Memory B cell (primary cell): ENCODE measurements around the gene AQP3.

ENCODE experiments used
- ATAC-seq: fragments of 150-1000 bp; cut with Tn5 transposase; 2 replicates; pipeline ENCODE4 v1.10.0; 2021; ENCODE audit warnings: low read depth, mild to moderate bottlenecking, moderate library complexity
- DNase-seq, 2 donors: peaks; one replicate each; pipeline ENCODE4 v3.0.0; 2022; ENCODE audit warnings: low spot score in 2 of 2
- H3K27ac Mint-ChIP-seq: one replicate; pipeline ENCODE4 v1.8.0; 2022; ENCODE audit warnings: mild to moderate bottlenecking, moderate library complexity, mixed read lengths
- H3K27me3 Mint-ChIP-seq: one replicate; pipeline ENCODE4 v1.8.0; 2022; ENCODE audit warnings: mixed read lengths
- H3K36me3 Mint-ChIP-seq: one replicate; pipeline ENCODE4 v1.8.0; 2022; ENCODE audit warnings: mild to moderate bottlenecking, mixed read lengths
- H3K4me1 Mint-ChIP-seq: one replicate; pipeline ENCODE4 v1.8.0; 2022; ENCODE audit warnings: mixed read lengths
- H3K4me3 Mint-ChIP-seq: one replicate; pipeline ENCODE4 v1.8.0; 2022; ENCODE audit warnings: mild to moderate bottlenecking, moderate library complexity, mixed read lengths
- H3K9me3 Mint-ChIP-seq: one replicate; pipeline ENCODE4 v1.8.0; 2022; ENCODE audit warnings: mixed read lengths

AQP3 gene

DNA sequence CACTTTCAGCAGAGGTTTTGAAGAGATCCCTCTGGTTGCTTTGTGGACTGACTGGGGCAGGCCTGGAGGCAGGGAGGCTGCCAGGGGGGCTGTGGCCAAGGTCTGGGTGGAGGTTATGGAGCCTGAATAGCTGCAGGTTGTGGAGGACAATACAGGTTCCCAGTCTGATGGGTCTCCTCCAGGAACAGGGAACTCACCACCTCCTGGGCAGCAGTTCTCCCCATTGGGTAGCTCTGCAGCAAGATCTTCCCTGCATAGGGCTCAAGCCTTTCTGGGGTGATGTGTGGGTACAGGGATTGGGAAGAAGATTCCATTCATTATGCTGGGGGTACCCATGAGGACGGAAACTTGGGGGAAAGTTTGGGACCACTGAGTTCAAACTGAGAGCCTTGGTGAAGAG is 6.8 kb downstream of the AQP3 start:
- Mint-ChIP-seq H3K36me3 (peaks cover 3% of the 10 kb centered on the region), H3K27me3 (peaks cover 3% of the 10 kb centered on the region), H3K4me1 (peaks cover 4% of the 10 kb centered on the region), H3K4me3 (no peak overlapping the region), H3K9me3 (no peaks in the 10 kb centered on the region), H3K27ac (no peak overlapping the region)
- DNase-seq (no peak), ATAC-seq (no peak)

DNA sequence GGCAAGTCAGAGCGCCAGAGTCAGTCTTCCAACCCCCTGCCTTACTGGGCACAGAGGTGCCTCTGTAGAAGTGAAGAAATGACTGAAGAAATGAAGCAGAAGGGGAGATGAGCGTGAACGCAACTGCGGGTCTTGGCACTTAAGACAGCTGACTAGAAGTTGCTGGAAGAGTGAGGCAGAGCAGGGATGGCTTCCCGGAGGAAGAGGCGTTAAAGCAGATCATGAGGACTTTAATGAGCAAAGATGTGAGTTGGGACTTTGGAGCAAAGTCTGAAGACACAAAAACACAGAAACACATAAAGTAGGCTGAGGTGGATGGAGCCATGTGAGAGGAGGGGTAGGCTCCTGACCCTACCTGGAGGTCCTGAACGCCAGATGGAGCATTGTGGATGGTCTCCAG is 7.2 kb downstream of the AQP3 start:
- ATAC-seq (no peak), DNase-seq (no peak)
- peaks cover 3% of the 10 kb centered on the region for H3K36me3 Mint-ChIP-seq
- H3K9me3 Mint-ChIP-seq, result no peaks in the 10 kb centered on the region
- no peak overlapping the region for H3K27ac Mint-ChIP-seq
- no peak overlapping the region for H3K4me3 Mint-ChIP-seq
- H3K4me1 Mint-ChIP-seq, result peaks cover 4% of the 10 kb centered on the region
- H3K27me3 Mint-ChIP-seq, result peaks cover 3% of the 10 kb centered on the region

DNA sequence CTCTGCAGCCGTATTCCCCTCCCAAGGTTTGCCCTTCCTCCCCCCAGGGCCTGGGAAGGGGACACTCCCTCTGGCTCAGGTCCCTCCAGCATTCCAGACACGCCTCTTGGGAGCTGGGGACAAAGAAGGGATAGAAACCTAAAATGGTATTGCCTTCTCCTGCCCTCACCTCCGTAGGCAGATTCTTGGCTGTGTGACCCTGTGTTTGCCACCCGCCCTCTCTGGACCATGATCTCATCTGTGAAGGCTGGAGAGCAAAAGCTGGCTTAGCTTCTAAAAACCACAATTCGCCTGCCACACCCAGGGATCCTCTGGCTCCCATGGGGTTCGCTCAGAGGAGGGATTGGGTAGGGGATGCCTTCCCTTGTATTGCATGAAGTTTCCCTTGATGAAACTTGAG is 7.7 kb downstream of the AQP3 start:
- no peak for ATAC-seq
- Mint-ChIP-seq H3K36me3 (peaks cover 3% of the 10 kb centered on the region), H3K4me1 (peaks cover 4% of the 10 kb centered on the region), H3K27me3 (peaks cover 3% of the 10 kb centered on the region), H3K9me3 (no peaks in the 10 kb centered on the region), H3K4me3 (no peak overlapping the region), H3K27ac (no peak overlapping the region)
- no peak for DNase-seq

DNA sequence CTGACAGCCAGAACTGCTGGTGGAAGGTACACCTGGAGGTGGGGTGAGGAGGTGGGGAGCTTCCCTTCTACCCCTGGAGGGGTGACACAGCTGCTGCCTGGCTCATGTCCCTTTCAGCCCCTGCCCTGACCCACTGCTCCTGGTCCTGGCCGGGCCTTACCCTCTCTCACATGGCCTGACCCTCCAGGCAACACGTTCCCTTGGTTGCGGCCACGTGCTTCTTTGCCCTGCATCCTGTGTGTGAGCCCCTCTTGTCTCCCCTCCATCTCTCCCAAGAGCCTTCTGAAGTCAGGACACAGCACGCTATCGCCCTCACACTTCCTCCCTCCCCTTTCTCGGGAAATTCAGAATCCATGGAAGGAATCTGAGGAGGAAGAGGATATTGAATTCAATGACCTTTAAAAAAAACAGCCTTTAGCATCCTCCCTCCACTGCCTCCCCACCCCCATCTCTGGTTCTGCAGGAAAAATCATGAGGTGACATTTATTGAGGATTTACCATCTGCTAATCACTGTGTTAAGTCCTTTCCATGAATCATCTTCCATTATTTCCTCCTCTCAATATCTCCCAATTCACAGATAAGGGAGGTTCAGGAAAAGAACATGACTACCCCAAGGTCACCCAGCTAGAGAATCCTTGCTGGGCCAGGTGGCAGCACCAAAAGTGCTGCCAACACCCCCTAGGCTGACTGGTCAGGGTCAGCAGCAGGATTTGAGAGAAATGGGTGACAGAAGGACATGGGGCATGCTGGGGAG is 8.3 kb downstream of the AQP3 start:
- no peak for DNase-seq
- peaks cover 4% of the 10 kb centered on the region for H3K4me1 Mint-ChIP-seq
- H3K36me3 Mint-ChIP-seq, result peaks cover 3% of the 10 kb centered on the region
- H3K9me3 Mint-ChIP-seq, result no peaks in the 10 kb centered on the region
- no peak overlapping the region for H3K4me3 Mint-ChIP-seq
- no peak overlapping the region for H3K27ac Mint-ChIP-seq
- H3K27me3 Mint-ChIP-seq, result peaks cover 6% of the 10 kb centered on the region
- no peak for ATAC-seq

DNA sequence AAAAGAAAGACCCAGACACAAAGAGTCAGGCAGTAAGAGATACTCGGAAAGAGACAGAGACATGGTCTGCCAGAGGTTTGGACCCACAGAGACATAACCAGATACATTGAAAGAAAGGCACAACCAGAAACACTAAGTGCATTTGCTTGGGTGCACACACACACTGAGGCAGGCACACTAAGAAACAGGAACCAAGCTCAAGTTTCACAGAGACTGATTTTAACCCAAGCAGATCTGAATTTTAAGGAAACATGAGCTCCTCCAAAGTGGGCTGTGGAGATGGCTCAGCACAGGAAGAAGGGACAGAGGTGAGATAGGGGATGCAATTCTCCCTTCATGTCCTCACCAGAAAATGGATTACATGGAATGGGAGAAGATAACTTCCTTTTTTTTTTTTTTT is 9.5 kb downstream of the AQP3 start:
- H3K4me3 Mint-ChIP-seq, result no peak overlapping the region
- no peak overlapping the region for H3K27ac Mint-ChIP-seq
- H3K4me1 Mint-ChIP-seq, result peaks cover 4% of the 10 kb centered on the region
- H3K36me3 Mint-ChIP-seq, result peaks cover 3% of the 10 kb centered on the region
- H3K9me3 Mint-ChIP-seq, result no peaks in the 10 kb centered on the region
- peaks cover 8% of the 10 kb centered on the region for H3K27me3 Mint-ChIP-seq
- DNase-seq, result no peak
- ATAC-seq, result peak; percentile 72

DNA sequence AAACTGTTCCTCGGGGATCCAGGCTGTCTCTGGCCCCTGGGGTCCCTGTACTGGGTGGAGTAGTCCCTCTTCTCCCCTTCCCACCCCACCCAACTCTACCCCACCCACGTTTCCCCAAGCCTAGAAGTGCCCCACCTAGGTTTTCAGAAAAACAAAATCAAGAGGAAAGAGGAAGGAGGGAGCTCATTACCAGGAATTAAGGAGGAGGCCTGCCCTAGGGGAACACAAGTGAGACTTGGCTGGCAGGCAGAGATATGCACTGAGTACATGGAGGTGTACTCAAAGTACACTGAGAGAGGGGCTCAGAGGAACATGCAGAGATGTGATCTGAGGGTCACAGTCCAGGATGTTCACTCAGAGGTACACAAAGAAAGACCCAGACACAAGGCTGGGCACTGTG is 10.2 kb downstream of the AQP3 start:
- no peak overlapping the region for H3K27ac Mint-ChIP-seq
- H3K9me3 Mint-ChIP-seq, result no peaks in the 10 kb centered on the region
- no peak for DNase-seq
- H3K27me3 Mint-ChIP-seq, result peaks cover 8% of the 10 kb centered on the region
- ATAC-seq, result no peak
- H3K36me3 Mint-ChIP-seq, result peaks cover 3% of the 10 kb centered on the region
- H3K4me1 Mint-ChIP-seq, result peaks cover 4% of the 10 kb centered on the region
- no peak overlapping the region for H3K4me3 Mint-ChIP-seq

DNA sequence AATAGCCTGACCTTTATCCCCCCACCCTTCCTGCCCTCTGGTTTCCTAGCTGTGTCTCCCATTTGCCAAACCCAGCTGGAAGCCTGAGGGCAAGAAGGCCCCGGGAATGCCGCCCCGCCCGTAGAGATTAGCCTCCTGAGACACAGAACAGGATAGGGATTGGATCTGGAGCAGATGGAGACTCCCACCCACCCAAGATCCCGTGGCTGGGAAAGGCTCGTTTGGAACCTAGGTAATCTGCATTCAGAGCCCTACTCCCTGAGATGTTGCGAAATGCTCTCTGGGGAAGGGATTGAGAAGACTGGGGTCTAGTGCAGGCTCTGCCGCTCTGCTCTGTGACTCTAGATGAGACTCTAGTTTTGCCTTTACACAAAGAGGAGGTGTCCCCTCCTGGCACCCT is 10.9 kb downstream of the AQP3 start:
- no peak for DNase-seq
- Mint-ChIP-seq H3K27me3 (peaks cover 8% of the 10 kb centered on the region), H3K4me3 (no peak overlapping the region), H3K27ac (no peak overlapping the region), H3K4me1 (peaks cover 4% of the 10 kb centered on the region), H3K9me3 (no peaks in the 10 kb centered on the region), H3K36me3 (peaks cover 3% of the 10 kb centered on the region)
- no peak for ATAC-seq

DNA sequence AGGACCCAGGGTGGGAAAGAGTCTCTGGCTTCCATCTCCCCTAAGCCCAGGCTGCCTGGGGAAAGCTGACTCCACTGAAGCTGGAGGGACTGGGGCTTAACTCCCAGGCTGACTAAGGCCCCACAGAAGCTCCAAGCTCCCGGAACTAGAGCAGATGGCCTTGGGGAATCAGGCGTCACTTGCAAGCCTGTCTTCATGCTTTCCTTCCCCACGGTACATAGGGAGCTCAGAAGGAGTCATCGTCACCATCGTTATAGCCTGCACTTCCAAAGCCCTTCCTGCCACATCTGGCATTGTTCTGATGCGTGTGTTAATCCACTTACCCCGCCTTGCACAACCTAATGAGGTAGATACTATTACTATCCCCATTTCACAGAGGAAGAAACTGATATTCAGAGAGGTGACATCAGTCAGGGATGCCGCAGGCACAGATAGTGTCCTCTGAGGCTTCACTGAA is 11.5 kb downstream of the AQP3 start:
- H3K27ac Mint-ChIP-seq, result no peak overlapping the region
- DNase-seq, result no peak
- no peaks in the 10 kb centered on the region for H3K9me3 Mint-ChIP-seq
- no peak for ATAC-seq
- H3K36me3 Mint-ChIP-seq, result peaks cover 3% of the 10 kb centered on the region
- peaks cover 4% of the 10 kb centered on the region for H3K4me1 Mint-ChIP-seq
- no peak overlapping the region for H3K4me3 Mint-ChIP-seq
- peaks cover 8% of the 10 kb centered on the region for H3K27me3 Mint-ChIP-seq

DNA sequence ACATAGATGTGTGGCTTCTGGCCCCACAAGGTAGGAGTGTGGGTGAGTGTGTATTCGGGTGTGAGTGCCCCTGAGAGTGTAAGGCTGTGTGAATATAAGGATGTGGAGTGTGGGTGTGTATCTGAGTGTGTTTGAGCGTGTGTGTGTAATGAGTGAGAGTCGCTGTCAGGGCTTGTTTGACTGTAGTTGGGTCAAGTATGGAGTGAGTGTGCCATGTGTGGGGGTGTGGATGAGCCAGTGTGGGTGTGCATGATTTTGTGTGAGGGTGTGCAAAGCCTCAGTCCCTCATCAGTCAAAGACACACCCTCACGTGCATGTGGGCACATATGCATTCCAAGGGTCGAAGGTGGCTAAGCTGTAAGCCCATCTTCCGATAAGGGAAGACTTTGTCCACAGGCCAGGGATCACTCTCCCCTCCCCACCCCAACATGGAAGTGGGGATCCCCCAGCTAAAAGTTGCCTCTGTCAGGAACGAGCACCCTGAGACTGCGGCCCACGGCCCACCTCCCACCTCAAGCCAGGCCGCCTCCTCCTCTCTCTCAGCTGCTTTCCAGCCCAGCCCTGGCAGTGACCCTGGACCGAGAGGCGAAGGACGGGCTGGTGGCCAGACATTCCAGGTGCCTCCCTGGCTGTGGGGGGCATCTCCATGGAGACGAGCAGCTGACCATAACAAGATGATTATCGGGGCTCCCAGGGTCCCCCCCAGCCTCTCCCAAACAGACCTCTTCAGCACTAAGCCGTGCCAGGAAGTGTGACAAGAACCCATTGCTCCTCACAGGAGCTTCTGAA is 12.9 kb downstream of the AQP3 start:
- H3K36me3 Mint-ChIP-seq, result no peaks in the 10 kb centered on the region
- no peak for ATAC-seq
- peaks cover 8% of the 10 kb centered on the region for H3K27me3 Mint-ChIP-seq
- no peak overlapping the region for H3K4me3 Mint-ChIP-seq
- H3K27ac Mint-ChIP-seq, result no peak overlapping the region
- H3K4me1 Mint-ChIP-seq, result peaks cover 4% of the 10 kb centered on the region
- no peaks in the 10 kb centered on the region for H3K9me3 Mint-ChIP-seq
- DNase-seq, result no peak

DNA sequence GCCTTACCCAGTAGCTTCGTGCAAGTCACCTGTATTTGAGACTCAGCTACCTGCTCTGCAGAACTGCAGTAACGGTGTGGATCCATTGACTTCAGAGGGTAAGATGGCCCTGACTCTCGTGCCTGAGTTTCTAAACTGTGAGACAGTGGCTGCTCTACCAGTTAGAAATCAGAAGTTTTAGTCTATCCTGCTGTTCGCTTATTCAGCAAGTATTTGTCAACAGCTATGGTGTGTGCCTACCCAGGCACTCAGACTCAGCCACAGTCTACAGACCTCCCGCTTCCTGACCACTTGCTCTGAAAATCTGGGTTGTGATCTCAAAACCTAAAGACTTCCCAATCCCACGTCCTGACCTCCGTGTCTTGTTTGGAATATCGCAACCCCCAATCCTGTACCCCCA is 13.5 kb downstream of the AQP3 start:
- no peak for ATAC-seq
- H3K27ac Mint-ChIP-seq, result no peak overlapping the region
- H3K4me3 Mint-ChIP-seq, result no peak overlapping the region
- peaks cover 8% of the 10 kb centered on the region for H3K27me3 Mint-ChIP-seq
- H3K4me1 Mint-ChIP-seq, result peaks cover 4% of the 10 kb centered on the region
- no peaks in the 10 kb centered on the region for H3K36me3 Mint-ChIP-seq
- H3K9me3 Mint-ChIP-seq, result no peaks in the 10 kb centered on the region
- no peak for DNase-seq

DNA sequence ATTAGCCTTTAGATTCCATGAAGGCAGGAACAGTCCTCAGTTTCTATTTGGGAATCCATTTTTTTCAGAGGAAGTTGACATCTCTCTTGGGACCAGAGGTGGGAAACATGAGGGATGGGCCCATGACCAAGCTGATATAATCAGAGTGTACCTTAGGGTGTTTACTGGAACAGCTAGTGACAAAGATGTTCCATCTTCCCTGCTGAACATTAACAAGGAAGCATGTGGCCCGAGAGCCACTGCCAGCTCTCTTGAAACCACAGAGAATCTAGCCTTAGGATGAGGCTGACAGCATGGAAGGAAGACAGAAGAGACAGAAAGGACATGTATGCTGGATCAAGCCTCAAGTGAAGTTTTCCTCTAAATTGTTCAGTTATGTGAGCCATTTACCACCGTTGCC is 16.0 kb downstream of the AQP3 start:
- Mint-ChIP-seq H3K9me3 (no peaks in the 10 kb centered on the region), H3K36me3 (no peaks in the 10 kb centered on the region), H3K4me1 (no peaks in the 10 kb centered on the region), H3K27me3 (peaks cover 9% of the 10 kb centered on the region), H3K27ac (no peak overlapping the region), H3K4me3 (no peak overlapping the region)
- DNase-seq (no peak), ATAC-seq (no peak)

DNA sequence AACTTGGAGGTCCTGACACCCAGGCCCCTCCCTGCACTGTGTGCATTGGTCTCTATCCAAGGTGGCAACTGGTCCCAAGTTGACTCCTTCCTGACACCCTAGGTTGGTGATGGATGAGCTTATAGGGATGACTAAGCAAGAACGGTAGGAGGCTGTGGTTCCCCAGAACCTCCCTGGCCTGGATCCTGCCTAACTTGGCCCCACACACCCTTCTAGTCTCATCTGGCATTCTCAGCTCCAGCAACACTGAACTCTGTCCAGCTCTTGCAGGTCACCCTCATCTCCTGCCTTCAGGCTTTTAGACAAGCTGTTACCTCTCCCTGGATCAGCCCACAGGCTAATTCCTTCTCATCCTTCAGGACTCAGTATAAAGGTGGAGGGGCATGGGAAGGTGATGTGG is 16.5 kb downstream of the AQP3 start:
- no peak for DNase-seq
- H3K9me3 Mint-ChIP-seq, result no peaks in the 10 kb centered on the region
- H3K4me1 Mint-ChIP-seq, result no peaks in the 10 kb centered on the region
- no peak overlapping the region for H3K4me3 Mint-ChIP-seq
- ATAC-seq, result no peak
- H3K27me3 Mint-ChIP-seq, result peaks cover 6% of the 10 kb centered on the region
- H3K36me3 Mint-ChIP-seq, result no peaks in the 10 kb centered on the region
- no peak overlapping the region for H3K27ac Mint-ChIP-seq

DNA sequence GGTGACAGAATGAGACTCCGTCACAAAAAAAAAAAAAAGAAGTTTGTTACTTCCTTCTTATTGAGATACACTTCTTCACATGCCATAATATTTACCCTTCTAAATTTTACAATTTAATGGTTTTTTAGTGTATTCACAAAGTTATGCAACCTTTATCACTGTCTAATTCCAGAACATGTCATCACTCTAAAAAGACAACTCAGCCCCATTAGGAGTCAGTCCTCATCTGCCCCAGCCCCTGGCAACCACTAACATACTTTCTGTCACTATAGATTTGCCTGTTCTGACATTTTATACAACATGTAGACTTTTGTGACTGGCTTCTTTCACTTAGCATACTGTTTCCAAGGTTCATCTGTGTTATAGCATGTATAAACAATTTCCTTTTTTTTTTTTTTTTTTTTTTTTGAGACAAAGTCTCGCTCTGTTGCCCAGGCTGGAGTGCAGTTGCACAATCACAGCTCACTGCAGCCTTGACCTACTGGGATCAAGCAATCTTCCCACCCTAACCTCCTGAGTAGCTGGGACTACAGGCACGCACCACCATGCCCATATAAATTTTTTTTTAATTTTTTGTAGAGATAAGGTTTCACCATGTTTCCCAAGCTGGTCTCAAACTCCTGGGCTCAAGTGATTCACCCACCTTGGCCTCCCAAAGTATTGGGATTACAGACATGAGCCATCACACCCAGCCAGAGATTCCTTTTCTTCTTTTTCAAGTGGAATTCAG is 18.0 kb downstream of the AQP3 start:
- no peak overlapping the region for H3K4me3 Mint-ChIP-seq
- H3K36me3 Mint-ChIP-seq, result no peaks in the 10 kb centered on the region
- no peaks in the 10 kb centered on the region for H3K9me3 Mint-ChIP-seq
- H3K4me1 Mint-ChIP-seq, result no peaks in the 10 kb centered on the region
- H3K27ac Mint-ChIP-seq, result no peak overlapping the region
- ATAC-seq (no peak), DNase-seq (no peak)
- H3K27me3 Mint-ChIP-seq, result peaks cover 6% of the 10 kb centered on the region

DNA sequence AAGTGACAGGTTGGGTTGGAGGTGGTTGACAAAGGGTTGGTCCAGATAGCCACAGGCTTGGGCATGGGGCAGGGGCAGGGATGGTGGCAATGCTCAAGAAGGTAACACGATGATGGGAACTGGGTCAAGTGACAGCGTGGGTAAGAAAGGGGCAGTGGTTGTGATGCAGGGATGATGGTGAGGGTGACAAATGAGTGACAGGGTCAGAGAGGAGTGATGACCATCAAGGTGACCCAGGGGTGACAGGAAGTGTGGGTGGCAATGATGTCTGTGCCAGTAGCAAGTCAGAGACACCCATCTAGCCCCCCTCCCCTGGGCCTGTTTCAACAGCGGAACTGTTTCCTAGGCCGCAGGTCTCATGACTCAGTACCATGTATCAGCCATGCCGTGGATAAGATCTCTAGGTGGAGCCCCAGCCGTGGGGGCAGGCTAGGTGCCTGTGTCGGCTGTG is 20.5 kb downstream of the AQP3 start:
- Mint-ChIP-seq H3K4me1 (no peaks in the 10 kb centered on the region), H3K9me3 (no peaks in the 10 kb centered on the region), H3K27ac (no peak overlapping the region), H3K4me3 (no peak overlapping the region), H3K36me3 (no peaks in the 10 kb centered on the region), H3K27me3 (peaks cover 1% of the 10 kb centered on the region)
- no peak for ATAC-seq
- no peak for DNase-seq
